Measurements from ENCODE around the gene NAV1.

NAV1 gene

DNA sequence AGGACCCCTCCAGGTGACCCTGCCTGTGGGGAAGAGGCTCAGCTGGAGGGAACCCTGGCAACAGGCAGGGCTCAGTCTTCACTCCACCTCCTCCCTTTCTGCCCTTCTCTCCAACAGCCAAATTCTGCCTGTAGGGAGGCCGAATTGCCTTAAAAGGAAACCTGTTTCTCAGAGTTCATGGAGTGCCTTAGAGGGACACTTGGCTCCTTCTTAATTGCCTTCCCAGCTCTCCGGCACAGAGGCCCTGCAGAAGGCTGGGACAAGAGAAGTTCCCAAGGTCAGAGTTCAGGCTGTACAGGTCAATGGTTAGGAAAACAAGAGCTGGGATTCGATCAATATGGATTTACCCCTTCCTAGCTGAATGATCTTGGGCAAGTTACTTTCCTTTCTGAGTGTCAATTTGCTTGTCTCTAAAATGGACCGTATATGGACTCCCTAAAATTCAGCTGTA is 38.2 kb upstream of the NAV1 start:
- no peak overlapping the region for H3K27ac ChIP-seq (replicated peaks)
- TF ChIP-seq SPI1 (IDR thresholded peaks at IDR 0.05; ENCODE audit: borderline replicate concordance, low read depth): no peak
- TF ChIP-seq, protein P1, sequence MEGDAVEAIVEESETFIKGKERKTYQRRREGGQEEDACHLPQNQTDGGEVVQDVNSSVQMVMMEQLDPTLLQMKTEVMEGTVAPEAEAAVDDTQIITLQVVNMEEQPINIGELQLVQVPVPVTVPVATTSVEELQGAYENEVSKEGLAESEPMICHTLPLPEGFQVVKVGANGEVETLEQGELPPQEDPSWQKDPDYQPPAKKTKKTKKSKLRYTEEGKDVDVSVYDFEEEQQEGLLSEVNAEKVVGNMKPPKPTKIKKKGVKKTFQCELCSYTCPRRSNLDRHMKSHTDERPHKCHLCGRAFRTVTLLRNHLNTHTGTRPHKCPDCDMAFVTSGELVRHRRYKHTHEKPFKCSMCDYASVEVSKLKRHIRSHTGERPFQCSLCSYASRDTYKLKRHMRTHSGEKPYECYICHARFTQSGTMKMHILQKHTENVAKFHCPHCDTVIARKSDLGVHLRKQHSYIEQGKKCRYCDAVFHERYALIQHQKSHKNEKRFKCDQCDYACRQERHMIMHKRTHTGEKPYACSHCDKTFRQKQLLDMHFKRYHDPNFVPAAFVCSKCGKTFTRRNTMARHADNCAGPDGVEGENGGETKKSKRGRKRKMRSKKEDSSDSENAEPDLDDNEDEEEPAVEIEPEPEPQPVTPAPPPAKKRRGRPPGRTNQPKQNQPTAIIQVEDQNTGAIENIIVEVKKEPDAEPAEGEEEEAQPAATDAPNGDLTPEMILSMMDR (IDR thresholded peaks at IDR 0.05; ENCODE audit: insufficient read depth, low read length): no peak
- TF ChIP-seq, protein P2, sequence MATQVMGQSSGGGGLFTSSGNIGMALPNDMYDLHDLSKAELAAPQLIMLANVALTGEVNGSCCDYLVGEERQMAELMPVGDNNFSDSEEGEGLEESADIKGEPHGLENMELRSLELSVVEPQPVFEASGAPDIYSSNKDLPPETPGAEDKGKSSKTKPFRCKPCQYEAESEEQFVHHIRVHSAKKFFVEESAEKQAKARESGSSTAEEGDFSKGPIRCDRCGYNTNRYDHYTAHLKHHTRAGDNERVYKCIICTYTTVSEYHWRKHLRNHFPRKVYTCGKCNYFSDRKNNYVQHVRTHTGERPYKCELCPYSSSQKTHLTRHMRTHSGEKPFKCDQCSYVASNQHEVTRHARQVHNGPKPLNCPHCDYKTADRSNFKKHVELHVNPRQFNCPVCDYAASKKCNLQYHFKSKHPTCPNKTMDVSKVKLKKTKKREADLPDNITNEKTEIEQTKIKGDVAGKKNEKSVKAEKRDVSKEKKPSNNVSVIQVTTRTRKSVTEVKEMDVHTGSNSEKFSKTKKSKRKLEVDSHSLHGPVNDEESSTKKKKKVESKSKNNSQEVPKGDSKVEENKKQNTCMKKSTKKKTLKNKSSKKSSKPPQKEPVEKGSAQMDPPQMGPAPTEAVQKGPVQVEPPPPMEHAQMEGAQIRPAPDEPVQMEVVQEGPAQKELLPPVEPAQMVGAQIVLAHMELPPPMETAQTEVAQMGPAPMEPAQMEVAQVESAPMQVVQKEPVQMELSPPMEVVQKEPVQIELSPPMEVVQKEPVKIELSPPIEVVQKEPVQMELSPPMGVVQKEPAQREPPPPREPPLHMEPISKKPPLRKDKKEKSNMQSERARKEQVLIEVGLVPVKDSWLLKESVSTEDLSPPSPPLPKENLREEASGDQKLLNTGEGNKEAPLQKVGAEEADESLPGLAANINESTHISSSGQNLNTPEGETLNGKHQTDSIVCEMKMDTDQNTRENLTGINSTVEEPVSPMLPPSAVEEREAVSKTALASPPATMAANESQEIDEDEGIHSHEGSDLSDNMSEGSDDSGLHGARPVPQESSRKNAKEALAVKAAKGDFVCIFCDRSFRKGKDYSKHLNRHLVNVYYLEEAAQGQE (IDR thresholded peaks at IDR 0.05; ENCODE audit: insufficient replicate concordance, low read depth): no peak
- TF ChIP-seq GABPA (IDR thresholded peaks at IDR 0.05; ENCODE audit: low read depth): no peak
- no peak for TF ChIP-seq POLR2AphosphoS5 (IDR thresholded peaks at IDR 0.05; ENCODE audit: low read depth)
- no peak overlapping the region for H3K4me3 ChIP-seq (replicated peaks; ENCODE audit: insufficient read depth, low read length)
- DNase-seq (ENCODE audit: low read depth in 1 of 2, low spot score in 1 of 2): no peak
- H3K27me3 ChIP-seq (ENCODE audit: insufficient read depth, poor library complexity, severe bottlenecking): no peaks in the 10 kb centered on the region

DNA sequence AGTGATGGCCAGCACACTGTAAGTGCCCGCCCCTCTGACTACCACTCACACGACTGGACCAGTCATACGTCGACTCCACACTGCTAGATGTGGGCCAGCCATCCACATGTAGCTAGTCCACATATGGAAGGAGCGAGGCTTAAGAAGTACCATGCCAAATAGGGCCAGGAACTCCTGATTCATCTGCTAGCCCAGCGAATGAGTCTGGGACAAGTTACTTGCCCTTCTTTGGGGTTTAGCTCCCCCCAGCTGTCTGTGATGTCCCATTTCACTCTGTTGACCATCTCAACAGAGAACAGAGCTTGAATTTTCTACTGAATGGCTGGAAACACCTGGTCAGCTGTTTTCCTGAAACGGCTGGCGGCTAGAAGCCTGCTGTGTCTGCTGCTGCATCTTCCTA is 37.8 kb upstream of the NAV1 start:
- no peak overlapping the region for H3K27ac ChIP-seq (replicated peaks)
- TF ChIP-seq GABPA (IDR thresholded peaks at IDR 0.05; ENCODE audit: low read depth): no peak
- TF ChIP-seq, protein P1 (IDR thresholded peaks at IDR 0.05; ENCODE audit: insufficient read depth, low read length): no peak
- TF ChIP-seq POLR2AphosphoS5 (IDR thresholded peaks at IDR 0.05; ENCODE audit: low read depth): no peak
- TF ChIP-seq SPI1 (IDR thresholded peaks at IDR 0.05; ENCODE audit: borderline replicate concordance, low read depth): no peak
- TF ChIP-seq, protein P2 (IDR thresholded peaks at IDR 0.05; ENCODE audit: insufficient replicate concordance, low read depth): no peak
- H3K4me3 ChIP-seq (replicated peaks; ENCODE audit: insufficient read depth, low read length): no peak overlapping the region
- H3K27me3 ChIP-seq (ENCODE audit: insufficient read depth, poor library complexity, severe bottlenecking): no peaks in the 10 kb centered on the region
- no peak for DNase-seq (ENCODE audit: low read depth in 1 of 2, low spot score in 1 of 2)

DNA sequence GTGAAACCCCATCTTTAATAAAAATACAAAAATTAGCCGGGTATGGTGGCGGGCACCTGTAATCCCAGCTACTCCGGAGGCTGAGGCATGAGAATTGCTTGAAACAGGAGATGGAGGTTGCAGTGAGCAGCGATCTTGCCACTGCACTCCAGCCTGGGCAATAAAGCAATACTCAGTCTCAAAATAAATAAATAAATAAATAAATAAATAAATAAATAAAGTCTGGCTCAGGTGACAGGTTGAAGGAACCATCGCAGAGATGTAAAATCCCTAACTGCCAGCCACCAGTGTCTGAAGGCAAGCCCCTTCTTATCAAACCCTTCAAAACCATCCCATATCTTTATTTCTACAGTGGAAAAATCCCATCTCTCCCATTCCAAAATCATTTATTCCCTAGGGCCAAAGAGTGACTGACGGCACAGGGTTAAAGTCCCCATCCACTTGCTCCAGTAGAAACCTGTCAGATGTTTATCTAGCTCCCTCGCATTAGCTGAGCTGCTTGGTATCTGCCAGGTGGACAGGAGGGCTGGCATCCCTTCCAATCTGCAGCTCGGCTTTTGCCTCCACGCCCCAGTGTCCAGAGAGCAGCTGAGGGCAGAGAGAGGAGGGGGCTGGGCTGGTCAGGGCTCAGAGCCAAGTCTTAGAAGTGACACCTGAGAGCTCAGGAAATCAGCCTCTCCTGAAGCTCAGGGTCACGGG is 37.0 kb upstream of the NAV1 start:
- TF ChIP-seq, protein P1 (IDR thresholded peaks at IDR 0.05; ENCODE audit: insufficient read depth, low read length): no peak
- TF ChIP-seq SPI1 (IDR thresholded peaks at IDR 0.05; ENCODE audit: borderline replicate concordance, low read depth) (no peak), GABPA (IDR thresholded peaks at IDR 0.05; ENCODE audit: low read depth) (no peak), POLR2AphosphoS5 (IDR thresholded peaks at IDR 0.05; ENCODE audit: low read depth) (no peak)
- TF ChIP-seq, protein P2 (IDR thresholded peaks at IDR 0.05; ENCODE audit: insufficient replicate concordance, low read depth): no peak
- H3K4me3 ChIP-seq (replicated peaks; ENCODE audit: insufficient read depth, low read length): no peak overlapping the region
- no peak overlapping the region for H3K27ac ChIP-seq (replicated peaks)
- H3K27me3 ChIP-seq (ENCODE audit: insufficient read depth, poor library complexity, severe bottlenecking): no peaks in the 10 kb centered on the region
- DNase-seq (ENCODE audit: low read depth in 1 of 2, low spot score in 1 of 2): no peak

Data from HL-60 (cell line).